Hippocampal formation (tissue), 2 donors: Measurements from ENCODE around the gene TMEM163.

Experiments used
- DNase-seq, 2 donors: peaks; one replicate each; lab custom pipeline; 2025; lab: John Stamatoyannopoulos, UW

The TMEM163 gene

DNA sequence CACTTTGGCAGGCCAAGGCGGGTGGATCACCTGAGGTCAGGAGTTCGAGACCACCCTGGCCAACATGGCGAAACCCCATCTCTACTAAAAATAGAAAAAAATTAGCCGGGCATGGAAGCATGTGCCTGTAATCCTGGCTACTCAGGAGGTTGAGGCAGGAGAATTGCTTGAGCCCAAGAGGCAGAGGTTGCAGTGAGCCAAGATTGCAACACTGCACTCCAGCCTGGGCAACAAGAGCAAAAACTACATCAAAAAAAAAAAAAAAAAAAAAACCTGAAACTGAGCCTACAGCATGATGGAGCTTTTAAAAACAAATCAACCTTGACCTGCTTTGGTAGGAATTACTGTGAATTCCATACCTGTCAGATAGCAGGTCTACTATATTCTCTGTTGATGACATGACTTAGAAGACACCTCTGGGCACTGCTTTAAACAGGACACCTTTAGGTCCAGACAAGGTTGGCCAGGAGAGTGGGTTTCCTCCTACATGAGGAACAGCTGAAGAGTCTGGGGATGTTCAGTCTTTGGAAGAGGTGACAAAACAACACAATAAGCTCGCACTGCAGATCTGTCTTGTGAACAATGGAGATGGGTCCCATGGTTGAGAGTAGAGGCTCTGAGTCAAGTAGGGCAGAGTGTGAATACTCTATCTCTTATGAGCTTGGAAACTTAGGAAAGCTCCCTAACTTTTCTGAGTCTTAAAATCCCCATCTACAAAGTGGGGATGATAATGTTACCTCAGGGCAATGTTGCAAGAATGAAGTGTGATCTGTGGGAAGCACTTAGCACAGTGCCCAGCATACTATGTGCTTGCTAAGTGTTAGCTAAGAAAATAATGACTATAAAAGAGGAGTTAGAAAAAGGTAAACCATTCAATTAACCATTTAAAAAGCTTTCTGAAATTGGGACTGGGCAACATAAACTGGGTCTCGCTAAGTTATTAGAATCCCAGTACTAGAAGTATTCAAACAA lies 25.2 kb downstream of the TMEM163 start:
- no peak for DNase-seq

DNA sequence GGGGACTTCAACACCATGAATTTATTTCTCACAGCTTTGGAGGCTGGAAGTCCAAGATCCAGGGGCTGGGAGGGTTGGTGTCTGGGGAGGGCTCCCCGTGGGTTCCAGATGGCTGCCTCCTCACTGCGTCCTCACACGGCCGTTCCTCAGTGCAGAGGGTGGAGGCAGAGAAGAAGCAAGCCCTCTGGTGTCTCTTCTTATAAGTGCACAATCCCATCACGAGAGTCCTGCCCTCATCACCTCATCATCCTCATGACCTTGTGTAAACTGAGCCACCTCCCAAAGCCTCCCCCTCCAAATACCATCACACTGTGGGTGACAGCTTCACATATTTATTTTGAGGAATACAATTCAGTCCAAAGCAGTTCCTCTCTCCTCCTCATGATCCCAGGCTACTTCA lies 26.3 kb downstream of the TMEM163 start:
- no peak for DNase-seq

GRCh38 chr2:134690629-134691215 lies 28.1 kb downstream of the TMEM163 start:
- DNase-seq: no peak

DNA sequence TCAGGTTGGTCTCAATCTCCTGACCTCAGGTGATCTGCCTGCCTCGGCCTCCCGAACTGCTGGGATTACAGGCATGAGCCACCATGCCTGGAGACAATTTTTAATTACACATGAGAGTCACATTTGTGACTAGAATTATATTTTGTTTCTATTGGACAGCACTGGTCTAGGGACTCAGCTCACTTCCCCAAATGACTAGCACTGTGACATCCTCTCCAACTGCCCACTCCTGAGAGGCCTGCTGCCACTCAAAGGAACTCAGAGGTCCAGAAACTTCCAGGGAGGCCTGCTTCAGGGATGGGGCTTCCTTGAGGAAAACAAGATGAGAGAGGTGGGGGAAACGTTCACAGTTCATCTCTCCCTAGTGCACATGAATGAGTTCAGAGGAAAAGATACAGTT lies 29.5 kb downstream of the TMEM163 start:
- no peak for DNase-seq

- no peak for DNase-seq
These were observed 32.8 kb downstream of the TMEM163 start for GRCh38 chr2:134685967-134686366.

DNA sequence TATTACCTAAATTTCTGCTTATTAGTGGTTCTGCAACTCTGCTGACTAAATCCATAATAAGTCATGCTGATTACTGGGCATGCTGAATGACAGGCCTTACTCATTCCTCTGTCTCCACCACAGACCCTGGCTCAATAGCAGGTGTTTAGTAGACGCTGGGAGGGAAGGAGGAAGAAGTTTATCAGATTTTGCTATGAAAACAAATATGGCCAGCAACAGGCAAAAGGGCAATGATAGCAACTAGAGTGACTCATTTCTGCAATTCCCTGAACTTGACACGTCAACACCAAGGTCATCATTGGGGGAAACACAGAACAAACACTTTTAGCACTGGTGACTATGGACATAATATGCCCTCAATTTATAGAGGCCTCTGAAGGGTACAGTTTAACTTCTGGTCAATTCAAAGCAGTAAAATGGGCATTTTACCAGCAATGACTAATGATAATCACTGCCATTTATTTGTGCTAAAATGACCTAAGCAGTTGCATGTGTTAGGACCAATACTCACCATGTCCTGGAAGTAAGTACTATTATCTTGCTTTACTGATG lies 35.2 kb downstream of the TMEM163 start:
- DNase-seq: no peak

DNA sequence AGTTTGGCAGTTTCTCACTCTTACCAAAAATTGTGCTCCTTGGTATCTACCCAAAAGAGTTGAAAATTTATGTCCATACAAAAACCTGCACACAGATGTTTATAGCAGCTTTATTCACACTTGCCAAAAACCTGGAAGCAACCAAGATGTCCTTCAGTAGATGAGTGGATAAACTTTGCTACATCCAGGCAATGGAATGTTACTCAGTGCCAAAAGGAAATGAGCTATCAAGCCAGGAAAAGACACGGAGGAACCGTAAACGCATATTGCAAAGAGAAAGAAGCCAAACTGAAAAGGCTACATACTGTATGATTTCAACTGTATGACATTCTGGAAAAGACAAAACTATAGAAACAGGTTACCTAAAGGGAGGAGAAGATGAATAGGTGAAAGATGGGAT lies 36.1 kb downstream of the TMEM163 start:
- no peak for DNase-seq

GRCh38 chr2:134681201-134681600 lies 37.6 kb downstream of the TMEM163 start:
- no peak for DNase-seq

- DNase-seq: no peak
These were observed 39.1 kb downstream of the TMEM163 start for GRCh38 chr2:134679745-134680144.

- no peak for DNase-seq
These were observed 39.5 kb downstream of the TMEM163 start for GRCh38 chr2:134679294-134679693.

DNA sequence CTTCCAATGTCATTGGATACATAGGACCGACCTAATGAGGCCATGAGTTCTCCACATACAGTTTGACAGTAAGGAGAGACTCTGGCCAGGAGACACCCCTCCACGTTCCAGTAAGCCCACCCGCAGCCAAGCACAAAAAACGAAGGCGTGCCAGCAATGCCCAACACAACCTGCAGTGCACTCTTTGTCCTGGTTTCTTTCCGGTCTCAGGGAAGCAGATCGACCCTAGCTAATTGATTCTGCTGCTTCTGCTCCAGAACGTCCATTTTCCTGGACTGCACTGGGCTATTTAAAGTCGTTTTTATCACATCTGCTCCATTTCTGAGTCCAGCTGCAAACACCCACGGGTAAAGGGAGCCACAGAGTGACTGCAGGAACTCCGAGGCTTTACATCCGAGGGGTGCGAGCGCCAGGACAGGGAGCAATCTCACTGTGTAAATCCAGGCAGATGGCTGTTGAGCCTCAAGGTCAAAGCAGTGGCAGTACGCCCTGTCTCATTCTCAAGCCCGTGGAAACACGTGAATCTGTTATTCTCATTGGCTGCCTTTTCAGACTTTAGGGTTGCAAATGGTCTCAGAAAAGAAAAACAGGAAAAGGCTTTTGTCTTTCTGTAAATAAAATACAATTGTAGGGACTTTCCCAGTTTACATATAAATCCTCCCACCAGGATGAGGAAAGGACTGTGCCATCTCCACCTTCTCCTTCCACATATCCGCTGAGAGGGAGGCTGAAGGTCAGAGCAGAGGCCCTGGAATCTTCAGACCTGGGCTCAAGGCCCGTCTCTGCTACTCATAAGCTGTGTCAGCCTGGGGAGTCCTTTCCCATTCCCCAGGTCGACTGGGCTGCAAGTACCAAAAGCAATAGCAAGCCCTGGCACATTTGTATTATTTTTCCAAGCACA lies 40.7 kb downstream of the TMEM163 start:
- no peak for DNase-seq

DNA sequence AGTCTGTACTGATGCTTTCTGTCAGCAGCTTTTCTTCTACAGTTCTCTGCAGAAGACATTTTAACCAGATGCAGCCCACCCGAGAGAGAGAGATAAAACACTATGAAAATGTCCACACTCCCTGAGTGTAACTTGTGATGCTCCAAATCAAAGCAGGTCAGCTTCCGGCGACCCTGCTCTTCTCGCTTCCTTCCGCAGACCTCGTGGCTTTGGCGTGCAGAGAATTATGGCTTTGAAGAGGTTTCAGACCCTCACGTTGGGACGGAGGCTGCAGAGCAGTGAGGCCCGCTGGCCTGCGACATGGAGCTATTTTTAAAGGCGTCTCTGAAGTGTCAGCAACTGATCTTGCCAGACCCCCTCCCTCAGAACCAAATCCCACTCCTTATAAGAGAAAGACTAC lies 41.8 kb downstream of the TMEM163 start:
- no peak for DNase-seq

DNA sequence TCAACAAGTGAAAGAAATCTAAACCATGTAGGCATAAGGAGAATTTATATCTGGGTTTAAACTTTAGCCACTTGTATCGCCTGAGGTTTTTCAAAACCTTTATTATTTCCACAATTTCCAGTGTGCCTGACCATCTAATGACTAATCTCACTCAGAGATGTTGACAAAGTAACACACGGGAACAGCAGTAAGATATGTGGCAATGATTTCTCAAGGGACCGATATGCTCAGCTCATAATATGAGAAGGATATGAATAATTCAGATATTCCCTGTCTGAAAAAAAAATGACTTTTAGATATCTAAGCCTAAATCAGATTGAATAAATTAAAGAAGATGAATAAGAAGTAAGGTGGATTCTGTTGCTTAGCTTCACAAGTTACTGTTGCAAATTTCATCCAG lies 43.5 kb downstream of the TMEM163 start:
- no peak for DNase-seq

- no peak for DNase-seq
These were observed 44.1 kb downstream of the TMEM163 start for GRCh38 chr2:134674687-134675086.

DNA sequence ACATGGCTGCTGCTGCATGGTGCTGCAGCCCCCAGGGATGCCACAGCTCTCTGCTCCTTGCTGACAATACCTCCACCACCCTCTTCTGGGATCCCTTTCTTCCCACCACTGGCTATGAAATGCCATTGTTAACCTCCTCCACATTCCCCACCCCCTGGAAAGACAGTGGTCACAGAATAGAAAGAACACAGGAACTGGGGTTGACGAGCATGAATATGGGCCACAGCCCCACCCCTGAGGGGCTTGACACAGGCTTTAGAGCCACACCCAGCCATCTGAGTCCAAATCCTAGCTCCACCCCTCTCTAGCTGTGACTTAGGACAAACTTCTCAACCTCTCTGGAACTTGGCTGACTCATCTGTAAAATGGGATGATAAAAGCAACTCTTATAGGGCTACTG lies 47.3 kb downstream of the TMEM163 start:
- no peak for DNase-seq

- DNase-seq: no peak
These were observed 47.8 kb downstream of the TMEM163 start for GRCh38 chr2:134670955-134671354.

DNA sequence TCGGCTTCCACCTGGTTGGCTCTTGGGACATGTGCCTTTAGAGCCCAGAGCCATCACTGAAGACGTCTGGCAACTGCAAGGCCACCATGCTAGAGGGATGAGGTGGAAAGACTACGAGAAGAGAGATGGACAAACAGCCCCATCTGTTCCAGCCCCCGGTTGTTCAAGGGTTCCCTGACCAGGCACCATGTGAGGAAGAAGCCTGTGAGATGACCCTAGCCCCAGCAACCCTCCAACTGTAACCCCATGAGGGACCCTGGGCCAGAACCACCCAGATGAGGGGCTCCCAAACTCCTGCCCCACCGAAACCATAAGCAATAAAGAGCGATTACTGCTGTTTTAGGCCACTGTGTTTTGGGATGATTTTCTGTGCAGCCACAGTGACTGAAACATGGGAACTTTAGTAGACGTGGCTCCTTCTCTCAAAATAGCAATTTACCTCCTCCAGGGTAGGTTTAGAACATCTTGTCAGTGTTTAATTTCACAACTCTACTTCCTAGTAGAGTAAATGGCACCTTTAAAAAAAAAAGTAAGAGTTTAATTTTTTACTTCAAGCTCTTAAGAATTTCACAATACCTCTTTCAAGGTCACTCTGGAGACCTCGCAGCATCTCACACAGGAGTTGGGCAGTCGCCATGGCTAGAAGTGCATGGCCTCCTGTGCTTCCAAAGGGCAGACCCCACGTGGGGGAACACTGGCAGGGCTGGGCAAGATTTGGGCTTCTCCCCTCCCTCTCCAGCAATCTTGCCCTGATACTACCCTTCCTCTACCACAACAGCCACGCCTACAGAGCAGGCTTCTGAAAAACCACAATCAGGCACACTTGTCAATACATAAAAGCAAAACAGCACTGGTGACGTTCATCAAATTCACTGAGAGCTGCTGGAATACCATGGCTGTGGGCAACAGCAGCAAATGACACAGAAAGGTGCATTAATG lies 48.8 kb downstream of the TMEM163 start:
- DNase-seq: no peak

GRCh38 chr2:134668821-134669220 lies 50.0 kb downstream of the TMEM163 start:
- DNase-seq: no peak

GRCh38 chr2:134667541-134667940 lies 51.3 kb downstream of the TMEM163 start:
- DNase-seq: no peak

DNA sequence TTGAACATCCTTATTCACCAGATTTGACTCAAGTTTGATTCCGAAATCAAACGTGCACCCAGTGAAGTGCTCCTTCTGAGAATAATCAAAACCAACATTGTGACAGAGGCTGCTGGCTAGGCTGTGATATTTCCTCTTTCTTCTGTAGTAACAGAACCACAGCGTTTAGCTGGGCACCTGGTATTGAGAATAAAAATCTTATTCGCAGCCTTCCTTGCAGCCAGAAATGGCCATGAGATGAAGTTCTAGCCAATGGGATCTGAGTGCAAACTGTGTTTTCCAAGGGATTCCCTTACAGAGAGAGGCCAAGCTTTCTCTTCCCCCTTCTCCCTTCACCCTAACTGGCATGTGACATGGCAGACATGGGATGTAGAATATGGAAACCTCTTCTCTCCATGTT lies 51.7 kb downstream of the TMEM163 start:
- no peak for DNase-seq
